ENCODE results near the gene ZGPAT. TPM values are rescaled to one million over a fixed set of nuclear protein-coding genes. Genes with fewer than 3 reads are reported as not detected.

ZGPAT gene
- total RNA-seq, 1 donor from 2014 or later, result 19.2 TPM

DNA sequence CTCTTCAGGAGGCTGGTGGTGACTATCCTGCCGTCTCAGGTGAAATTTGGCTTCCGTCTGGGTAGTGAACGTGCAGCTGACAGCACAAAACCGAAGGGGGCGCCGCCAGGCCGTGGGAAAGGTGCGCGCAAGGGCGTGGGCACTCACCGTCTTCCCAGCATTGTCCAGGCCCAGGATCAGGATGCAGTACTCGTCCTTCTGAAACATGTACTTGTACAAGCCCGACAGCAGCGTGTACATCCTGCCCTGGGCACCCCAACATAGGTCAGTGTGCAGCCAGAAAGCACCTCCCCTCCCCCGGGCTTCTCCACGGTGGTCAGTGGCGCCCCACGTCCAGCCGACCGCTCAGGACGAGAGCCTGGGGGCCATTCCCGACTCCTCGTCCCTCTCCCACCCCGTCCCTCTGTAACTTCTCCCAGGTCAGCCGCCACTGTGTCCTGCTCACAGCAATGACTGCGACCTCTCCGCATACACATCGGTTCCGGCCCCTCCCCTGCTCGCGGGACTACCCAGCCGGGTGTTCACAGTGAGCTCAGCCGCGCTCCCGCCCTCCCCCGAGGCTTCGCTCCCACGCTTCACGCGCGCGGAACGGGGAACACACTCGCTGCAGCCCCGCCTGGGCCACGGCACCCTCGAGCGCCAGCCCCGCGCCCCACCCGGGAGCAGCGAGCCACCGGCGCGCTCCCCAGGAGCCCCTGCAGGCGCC is 834 bp upstream of the ZGPAT start:
- H3K36me3 Mint-ChIP-seq (ENCODE audit: low read depth), result peaks cover 19% of the 10 kb centered on the region
- peak overlapping the region; percentile 86 for H3K4me3 Mint-ChIP-seq (ENCODE audit: unreplicated experiment)
- no peaks in the 10 kb centered on the region for H3K27me3 Mint-ChIP-seq (ENCODE audit: low read depth)
- TF ChIP-seq, protein P1, sequence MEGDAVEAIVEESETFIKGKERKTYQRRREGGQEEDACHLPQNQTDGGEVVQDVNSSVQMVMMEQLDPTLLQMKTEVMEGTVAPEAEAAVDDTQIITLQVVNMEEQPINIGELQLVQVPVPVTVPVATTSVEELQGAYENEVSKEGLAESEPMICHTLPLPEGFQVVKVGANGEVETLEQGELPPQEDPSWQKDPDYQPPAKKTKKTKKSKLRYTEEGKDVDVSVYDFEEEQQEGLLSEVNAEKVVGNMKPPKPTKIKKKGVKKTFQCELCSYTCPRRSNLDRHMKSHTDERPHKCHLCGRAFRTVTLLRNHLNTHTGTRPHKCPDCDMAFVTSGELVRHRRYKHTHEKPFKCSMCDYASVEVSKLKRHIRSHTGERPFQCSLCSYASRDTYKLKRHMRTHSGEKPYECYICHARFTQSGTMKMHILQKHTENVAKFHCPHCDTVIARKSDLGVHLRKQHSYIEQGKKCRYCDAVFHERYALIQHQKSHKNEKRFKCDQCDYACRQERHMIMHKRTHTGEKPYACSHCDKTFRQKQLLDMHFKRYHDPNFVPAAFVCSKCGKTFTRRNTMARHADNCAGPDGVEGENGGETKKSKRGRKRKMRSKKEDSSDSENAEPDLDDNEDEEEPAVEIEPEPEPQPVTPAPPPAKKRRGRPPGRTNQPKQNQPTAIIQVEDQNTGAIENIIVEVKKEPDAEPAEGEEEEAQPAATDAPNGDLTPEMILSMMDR (IDR thresholded peaks at IDR 0.05), result peak; percentile 58
- H3K4me1 Mint-ChIP-seq (ENCODE audit: low read depth), result peaks cover 36% of the 10 kb centered on the region
- peak overlapping the region; percentile 82 for H3K27ac Mint-ChIP-seq (ENCODE audit: unreplicated experiment)
- DNase-seq (ENCODE audit: low spot score), result peak; percentile 92
- peaks cover under 1% of the 10 kb centered on the region for H3K9me3 Mint-ChIP-seq (ENCODE audit: low read depth)

DNA sequence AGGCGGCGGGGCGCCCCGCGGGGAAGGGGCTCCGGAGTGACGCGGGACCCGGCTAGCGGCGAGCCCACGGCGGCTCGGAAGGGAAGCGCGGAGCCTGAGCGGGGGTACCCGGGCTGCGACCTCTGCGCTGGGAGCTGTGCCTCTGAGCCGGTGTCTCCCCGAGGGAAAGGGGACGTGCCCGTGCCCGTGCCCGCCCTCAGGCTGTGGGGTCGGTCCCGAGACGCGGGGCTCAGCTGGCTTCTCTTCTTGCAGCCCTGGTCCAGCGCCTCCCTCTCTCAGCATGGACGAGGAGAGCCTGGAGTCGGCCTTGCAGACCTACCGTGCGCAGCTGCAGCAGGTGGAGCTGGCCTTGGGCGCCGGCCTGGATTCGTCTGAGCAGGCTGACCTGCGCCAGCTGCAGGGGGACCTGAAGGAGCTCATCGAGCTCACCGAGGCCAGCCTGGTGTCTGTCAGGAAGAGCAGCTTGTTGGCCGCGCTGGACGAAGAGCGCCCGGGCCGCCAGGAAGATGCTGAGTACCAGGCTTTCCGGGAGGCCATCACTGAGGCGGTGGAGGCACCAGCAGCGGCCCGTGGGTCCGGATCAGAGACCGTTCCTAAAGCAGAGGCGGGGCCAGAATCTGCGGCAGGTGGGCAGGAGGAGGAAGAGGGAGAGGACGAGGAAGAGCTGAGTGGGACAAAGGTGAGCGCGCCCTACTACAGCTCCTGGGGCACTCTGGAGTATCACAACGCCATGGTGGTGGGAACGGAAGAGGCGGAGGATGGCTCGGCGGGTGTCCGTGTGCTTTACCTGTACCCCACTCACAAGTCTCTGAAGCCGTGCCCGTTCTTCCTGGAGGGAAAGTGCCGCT is 686 bp downstream of the ZGPAT start:
- TF ChIP-seq, protein P1 (IDR thresholded peaks at IDR 0.05), result no peak
- H3K27me3 Mint-ChIP-seq (ENCODE audit: low read depth), result no peaks in the 10 kb centered on the region
- peak overlapping the region; percentile 80 for H3K27ac Mint-ChIP-seq (ENCODE audit: unreplicated experiment)
- peak overlapping the region; percentile 86 for H3K4me3 Mint-ChIP-seq (ENCODE audit: unreplicated experiment)
- peaks cover 28% of the 10 kb centered on the region for H3K36me3 Mint-ChIP-seq (ENCODE audit: low read depth)
- peak; percentile 91 for DNase-seq (ENCODE audit: low spot score)
- peaks cover 36% of the 10 kb centered on the region for H3K4me1 Mint-ChIP-seq (ENCODE audit: low read depth)
- peaks cover 5% of the 10 kb centered on the region for H3K9me3 Mint-ChIP-seq (ENCODE audit: low read depth)

DNA sequence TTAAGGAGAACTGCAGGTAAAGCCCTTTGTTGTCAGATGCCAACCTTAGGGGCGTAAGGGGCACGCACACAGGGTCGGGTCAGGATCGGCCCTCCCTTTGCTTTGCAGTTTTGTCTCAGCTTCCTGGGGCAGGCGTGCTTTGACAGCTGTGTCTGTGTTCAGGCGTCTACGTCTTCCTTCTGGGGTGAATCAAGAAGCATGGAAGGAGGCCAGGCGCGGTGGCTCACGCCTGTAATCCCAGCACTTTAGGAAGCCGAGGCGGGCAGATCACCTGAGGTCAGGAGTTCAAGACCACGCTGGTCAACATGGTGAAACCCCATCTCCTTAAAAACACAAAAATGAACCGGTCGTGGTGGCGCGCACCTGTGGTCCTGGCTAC is 1.3 kb downstream of the ZGPAT start:
- TF ChIP-seq, protein P1 (IDR thresholded peaks at IDR 0.05), result no peak
- H3K27me3 Mint-ChIP-seq (ENCODE audit: low read depth), result no peaks in the 10 kb centered on the region
- H3K27ac Mint-ChIP-seq (ENCODE audit: unreplicated experiment), result no peak overlapping the region
- H3K4me1 Mint-ChIP-seq (ENCODE audit: low read depth), result peaks cover 36% of the 10 kb centered on the region
- H3K9me3 Mint-ChIP-seq (ENCODE audit: low read depth), result peaks cover 5% of the 10 kb centered on the region
- peaks cover 31% of the 10 kb centered on the region for H3K36me3 Mint-ChIP-seq (ENCODE audit: low read depth)
- DNase-seq (ENCODE audit: low spot score), result no peak
- H3K4me3 Mint-ChIP-seq (ENCODE audit: unreplicated experiment), result peak overlapping the region; percentile 86

DNA sequence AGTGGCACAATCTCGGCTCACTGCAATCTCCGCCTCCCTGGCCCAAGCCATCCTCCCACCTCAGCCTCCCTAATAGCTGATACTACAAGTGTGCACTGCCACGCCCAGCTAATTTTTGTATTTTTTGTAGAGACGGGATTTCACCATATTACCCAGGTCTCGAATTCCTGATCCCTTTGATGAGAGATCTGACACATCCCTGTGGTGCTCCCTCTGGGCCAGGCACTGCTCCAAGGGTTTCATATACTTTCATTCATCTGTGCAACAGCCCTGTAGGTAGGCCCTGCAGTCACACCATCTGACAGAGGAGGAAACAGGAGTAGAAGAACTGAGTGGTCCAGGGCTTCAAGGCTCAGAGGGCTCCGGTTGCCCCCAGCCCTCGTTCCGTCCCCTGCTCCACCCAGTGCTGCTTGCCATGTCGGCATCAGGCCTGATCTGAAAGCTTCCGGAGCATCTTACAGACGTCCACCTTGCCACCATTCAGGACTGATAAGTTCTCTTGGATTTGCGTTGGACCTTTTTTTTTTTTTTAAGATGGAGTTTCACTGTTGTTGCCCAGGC is 3.3 kb downstream of the ZGPAT start:
- TF ChIP-seq, protein P1 (IDR thresholded peaks at IDR 0.05), result no peak
- no peak overlapping the region for H3K4me3 Mint-ChIP-seq (ENCODE audit: unreplicated experiment)
- peak; percentile 33 for DNase-seq (ENCODE audit: low spot score)
- peaks cover 38% of the 10 kb centered on the region for H3K36me3 Mint-ChIP-seq (ENCODE audit: low read depth)
- no peaks in the 10 kb centered on the region for H3K27me3 Mint-ChIP-seq (ENCODE audit: low read depth)
- H3K4me1 Mint-ChIP-seq (ENCODE audit: low read depth), result peaks cover 34% of the 10 kb centered on the region
- peaks cover 11% of the 10 kb centered on the region for H3K9me3 Mint-ChIP-seq (ENCODE audit: low read depth)
- H3K27ac Mint-ChIP-seq (ENCODE audit: unreplicated experiment), result no peak overlapping the region

DNA sequence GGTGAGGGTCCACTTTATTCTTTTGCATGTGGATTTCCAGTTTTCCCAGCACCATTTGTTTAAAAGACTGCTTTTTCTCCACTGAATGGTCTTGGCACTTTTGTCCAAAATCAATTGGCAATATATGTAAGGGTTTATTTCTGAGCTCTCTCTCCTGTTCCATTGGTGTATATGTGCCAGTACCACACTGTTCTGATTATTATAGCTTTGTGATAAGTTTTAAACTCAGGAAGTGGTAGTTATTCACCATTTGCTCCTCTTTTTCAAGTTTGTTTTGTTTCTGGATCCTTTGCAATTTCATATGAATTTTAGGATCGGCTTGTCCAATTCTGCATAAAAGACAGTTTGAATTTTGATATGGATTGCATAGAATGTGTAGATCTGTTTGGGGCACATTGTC is 4.4 kb downstream of the ZGPAT start:
- Mint-ChIP-seq H3K27me3 (ENCODE audit: low read depth) (no peaks in the 10 kb centered on the region), H3K36me3 (ENCODE audit: low read depth) (peaks cover 42% of the 10 kb centered on the region), H3K4me3 (ENCODE audit: unreplicated experiment) (no peak overlapping the region), H3K27ac (ENCODE audit: unreplicated experiment) (no peak overlapping the region), H3K9me3 (ENCODE audit: low read depth) (peaks cover 11% of the 10 kb centered on the region), H3K4me1 (ENCODE audit: low read depth) (peaks cover 24% of the 10 kb centered on the region)
- TF ChIP-seq, protein P1 (IDR thresholded peaks at IDR 0.05), result no peak
- DNase-seq (ENCODE audit: low spot score), result no peak

Data from chondrocyte (in vitro differentiated cells).